ENCODE results near the gene PEPD.

DNA sequence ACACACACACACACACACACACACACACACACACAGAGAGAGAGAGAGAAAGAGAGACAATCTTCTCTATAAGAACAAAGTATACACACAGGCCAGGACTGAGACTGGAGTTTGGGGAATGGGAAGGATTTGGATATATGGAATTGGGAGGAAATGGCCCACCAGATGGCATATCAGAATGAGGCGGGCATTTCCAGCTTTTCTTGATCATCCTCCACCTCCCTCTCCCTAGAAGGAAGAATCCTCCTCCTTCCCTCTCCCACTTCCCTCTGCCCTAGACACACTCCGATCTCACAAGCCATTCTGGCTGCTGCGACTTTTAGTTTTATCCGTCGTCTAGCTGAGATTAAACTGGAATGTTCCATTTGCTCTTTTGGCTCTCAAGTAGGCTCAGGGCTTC is 158.1 kb downstream of the PEPD start:
- no peak for TF ChIP-seq POLR2AphosphoS5 (IDR thresholded peaks at IDR 0.05)
- TF ChIP-seq, protein P1, sequence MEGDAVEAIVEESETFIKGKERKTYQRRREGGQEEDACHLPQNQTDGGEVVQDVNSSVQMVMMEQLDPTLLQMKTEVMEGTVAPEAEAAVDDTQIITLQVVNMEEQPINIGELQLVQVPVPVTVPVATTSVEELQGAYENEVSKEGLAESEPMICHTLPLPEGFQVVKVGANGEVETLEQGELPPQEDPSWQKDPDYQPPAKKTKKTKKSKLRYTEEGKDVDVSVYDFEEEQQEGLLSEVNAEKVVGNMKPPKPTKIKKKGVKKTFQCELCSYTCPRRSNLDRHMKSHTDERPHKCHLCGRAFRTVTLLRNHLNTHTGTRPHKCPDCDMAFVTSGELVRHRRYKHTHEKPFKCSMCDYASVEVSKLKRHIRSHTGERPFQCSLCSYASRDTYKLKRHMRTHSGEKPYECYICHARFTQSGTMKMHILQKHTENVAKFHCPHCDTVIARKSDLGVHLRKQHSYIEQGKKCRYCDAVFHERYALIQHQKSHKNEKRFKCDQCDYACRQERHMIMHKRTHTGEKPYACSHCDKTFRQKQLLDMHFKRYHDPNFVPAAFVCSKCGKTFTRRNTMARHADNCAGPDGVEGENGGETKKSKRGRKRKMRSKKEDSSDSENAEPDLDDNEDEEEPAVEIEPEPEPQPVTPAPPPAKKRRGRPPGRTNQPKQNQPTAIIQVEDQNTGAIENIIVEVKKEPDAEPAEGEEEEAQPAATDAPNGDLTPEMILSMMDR (IDR thresholded peaks at IDR 0.05) = no peak
